Parathyroid adenoma (tissue), 2 donors: ENCODE data around the gene KSR1.

Source experiments
- H2AFZ ChIP-seq: fragments of 300-600 bp; sonication (generic); one replicate; pipeline ENCODE4 v1.7.0; 2017; ENCODE audit warnings: antibody characterized with exemption, mild to moderate bottlenecking
- H3K27ac ChIP-seq: fragments of 300-600 bp; sonication (generic); one replicate; pipeline ENCODE4 v1.7.0; 2017
- H3K27me3 ChIP-seq: fragments of 300-600 bp; sonication (generic); one replicate; pipeline ENCODE4 v1.7.0; 2017; ENCODE audit warnings: low read length; ENCODE audit not compliant: control insufficient read depth, insufficient read depth
- H3K36me3 ChIP-seq: fragments of 300-600 bp; sonication (generic); one replicate; pipeline ENCODE4 v1.7.0; 2017; ENCODE audit warnings: low read length; ENCODE audit not compliant: control insufficient read depth, insufficient read depth
- H3K4me1 ChIP-seq: fragments of 300-600 bp; sonication (generic); one replicate; pipeline ENCODE4 v1.7.0; 2017; ENCODE audit warnings: control low read depth
- H3K4me2 ChIP-seq: fragments of 300-600 bp; sonication (generic); one replicate; pipeline ENCODE4 v1.7.0; 2017; ENCODE audit warnings: low read length
- H3K4me3 ChIP-seq: fragments of 300-600 bp; sonication (generic); one replicate; pipeline ENCODE4 v1.7.0; 2017; ENCODE audit warnings: low read depth, low read length
- H3K79me2 ChIP-seq: fragments of 300-600 bp; sonication (generic); one replicate; pipeline ENCODE4 v1.7.0; 2017; ENCODE audit warnings: control low read depth
- H3K9ac ChIP-seq: fragments of 300-600 bp; sonication (generic); one replicate; pipeline ENCODE4 v1.7.0; 2017; ENCODE audit warnings: mild to moderate bottlenecking
- H3K9me3 ChIP-seq: fragments of 300-600 bp; sonication (generic); one replicate; pipeline ENCODE4 v1.7.0; 2017; ENCODE audit warnings: low read length; ENCODE audit not compliant: control insufficient read depth
- CTCF ChIP-seq: fragments of 300-600 bp; sonication (generic); IDR thresholded peaks from one replicate; pipeline ENCODE4 v1.7.0; 2017; ENCODE audit warnings: antibody characterized with exemption, mild to moderate bottlenecking
- donor health status: primary hyperparathyroidism.

Gene KSR1

GRCh38 chr17:27475981-27476895, 20.0 kb downstream of the KSR1 start:
- Histone ChIP-seq H2AFZ (no peak overlapping the region), H3K4me2 (no peak overlapping the region), H3K9me3 (no peaks in the 10 kb centered on the region), H3K36me3 (no peaks in the 10 kb centered on the region), H3K79me2 (peaks cover 44% of the 10 kb centered on the region), H3K9ac (no peak overlapping the region), H3K4me3 (no peak overlapping the region), H3K4me1 (no peaks in the 10 kb centered on the region), H3K27me3 (no peaks in the 10 kb centered on the region), H3K27ac (no peak overlapping the region)
- TF ChIP-seq CTCF: no peak

DNA sequence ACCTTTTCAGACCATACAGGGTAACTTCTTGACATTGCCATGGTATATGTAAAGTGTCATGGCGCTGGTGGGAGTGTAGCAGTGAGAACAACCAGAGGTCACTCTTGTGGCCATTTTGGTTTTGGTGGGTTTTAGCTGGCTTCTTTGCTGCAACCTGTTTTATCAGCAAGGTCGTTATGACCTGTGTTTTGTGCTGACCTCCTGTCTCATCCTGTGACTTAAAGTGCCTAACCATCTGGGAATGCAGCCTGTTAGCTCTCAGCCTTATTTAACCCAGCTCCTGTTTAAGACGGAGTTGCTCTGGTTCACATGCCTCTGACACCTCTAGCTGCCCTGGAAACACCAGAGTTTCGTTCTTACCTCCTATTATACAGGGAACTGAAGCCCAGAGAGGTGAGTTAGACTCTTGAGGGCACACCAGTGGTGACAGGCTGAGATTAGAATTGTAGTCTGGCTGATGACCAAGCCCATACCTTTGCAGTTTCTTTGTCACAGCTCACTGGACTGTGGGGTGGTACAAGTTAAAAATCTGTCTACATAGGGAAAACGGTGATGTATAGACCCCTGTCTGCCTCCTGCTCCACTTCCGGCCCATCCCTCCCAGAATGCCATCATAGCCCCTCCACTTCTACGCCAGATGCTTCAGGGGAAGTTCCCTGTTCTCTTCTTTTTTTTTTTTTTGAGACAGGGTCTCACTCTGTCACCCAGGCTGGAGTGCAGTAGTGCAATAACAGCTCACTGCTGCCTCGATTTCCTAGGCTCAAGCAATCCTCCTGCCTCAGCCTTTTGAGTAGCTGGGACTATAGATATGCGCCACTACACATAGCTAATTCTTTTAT, 21.0 kb downstream of the KSR1 start:
- Histone ChIP-seq H3K4me3 (no peak overlapping the region), H3K79me2 (peaks cover 42% of the 10 kb centered on the region), H2AFZ (no peak overlapping the region), H3K27ac (no peak overlapping the region), H3K9ac (no peak overlapping the region), H3K27me3 (no peaks in the 10 kb centered on the region), H3K4me1 (no peaks in the 10 kb centered on the region), H3K36me3 (no peaks in the 10 kb centered on the region), H3K9me3 (no peaks in the 10 kb centered on the region), H3K4me2 (no peak overlapping the region)
- TF ChIP-seq CTCF: no peak

GRCh38 chr17:27477971-27478684, 21.9 kb downstream of the KSR1 start:
- H3K36me3 ChIP-seq: no peaks in the 10 kb centered on the region
- peaks cover 42% of the 10 kb centered on the region for H3K79me2 ChIP-seq
- no peaks in the 10 kb centered on the region for H3K4me1 ChIP-seq
- no peak overlapping the region for H3K4me3 ChIP-seq
- H3K27ac ChIP-seq: no peak overlapping the region
- no peak overlapping the region for H3K9ac ChIP-seq
- no peak for TF ChIP-seq CTCF
- H3K27me3 ChIP-seq: no peaks in the 10 kb centered on the region
- H2AFZ ChIP-seq: no peak overlapping the region
- H3K9me3 ChIP-seq: no peaks in the 10 kb centered on the region
- no peak overlapping the region for H3K4me2 ChIP-seq

DNA sequence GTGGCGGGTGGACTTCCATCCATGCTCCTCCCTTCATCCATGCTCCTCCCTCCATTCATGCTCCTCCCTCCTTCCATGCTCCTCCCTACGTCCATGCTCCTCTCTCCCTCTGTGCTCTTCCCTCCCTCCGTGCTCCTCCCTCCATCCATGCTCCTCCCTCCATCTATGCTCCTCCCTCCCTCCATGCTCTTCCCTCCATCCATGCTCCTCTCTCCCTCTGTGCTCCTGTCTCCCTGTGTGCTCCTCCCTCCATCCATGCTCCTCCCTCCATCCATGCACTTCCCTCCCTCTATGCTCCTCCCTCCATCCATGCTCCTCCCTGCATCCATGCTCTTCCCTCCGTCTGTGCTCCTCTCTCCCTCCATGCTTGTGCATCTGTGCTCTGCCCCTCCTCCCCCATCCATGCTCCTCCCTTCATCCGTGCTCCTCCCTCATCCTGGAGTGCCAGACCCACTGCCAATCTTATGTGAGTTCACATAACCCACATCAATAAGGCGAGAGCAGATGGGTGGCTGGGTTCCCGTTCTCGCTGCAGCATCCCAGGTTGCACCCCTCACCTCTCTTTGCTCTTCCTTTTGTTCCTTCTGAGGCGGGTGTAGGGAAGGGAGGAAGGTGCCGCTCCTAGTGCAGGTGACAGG, 22.8 kb downstream of the KSR1 start:
- Histone ChIP-seq H3K27ac (no peak overlapping the region), H3K27me3 (no peaks in the 10 kb centered on the region), H3K36me3 (no peaks in the 10 kb centered on the region), H3K9me3 (no peaks in the 10 kb centered on the region), H3K4me1 (no peaks in the 10 kb centered on the region), H2AFZ (no peak overlapping the region), H3K4me2 (no peak overlapping the region), H3K79me2 (peaks cover 34% of the 10 kb centered on the region), H3K4me3 (no peak overlapping the region), H3K9ac (no peak overlapping the region)
- no peak for TF ChIP-seq CTCF
